HG02943 (cell line): ENCODE data around the gene RAB20.
"Not testable (repeated sequence)": the region's sequence is repeated elsewhere in the genome, so short reads cannot be mapped to it uniquely, and the experiment has no call there.

ENCODE experiments used
- ATAC-seq: cut with Tn5 transposase; IDR thresholded peaks from one replicate; pipeline ENCODE4 v1.9.1; 2021; ENCODE audit warnings: mild to moderate bottlenecking, low read depth, moderate library complexity; ENCODE audit not compliant: unreplicated experiment

Gene RAB20

GRCh38 chr13:110512198-110512740, 49.3 kb downstream of the RAB20 start:
- ATAC-seq, result no peak

- no peak for ATAC-seq
Observed at GRCh38 chr13:110511509-110512181, 49.9 kb downstream of the RAB20 start.

GRCh38 chr13:110509971-110510786, 51.3 kb downstream of the RAB20 start:
- no peak for ATAC-seq

- ATAC-seq, result no peak
Observed at GRCh38 chr13:110509478-110509926, 52.0 kb downstream of the RAB20 start.

- no peak for ATAC-seq
Observed at GRCh38 chr13:110507678-110508381, 53.7 kb downstream of the RAB20 start.

- no peak for ATAC-seq
Observed at GRCh38 chr13:110506859-110507566, 54.5 kb downstream of the RAB20 start.

GRCh38 chr13:110506396-110506795, 55.1 kb downstream of the RAB20 start:
- ATAC-seq, result no peak

GRCh38 chr13:110505594-110505993, 55.9 kb downstream of the RAB20 start:
- ATAC-seq, result no peak

GRCh38 chr13:110503979-110504499, 57.5 kb downstream of the RAB20 start:
- ATAC-seq, result no peak

GRCh38 chr13:110503037-110503901, 58.3 kb downstream of the RAB20 start:
- no peak for ATAC-seq

- ATAC-seq, result no peak
Observed at GRCh38 chr13:110501188-110501587, 60.3 kb downstream of the RAB20 start.

- no peak for ATAC-seq
Observed at GRCh38 chr13:110500341-110500740, 61.2 kb downstream of the RAB20 start.

GRCh38 chr13:110499621-110500281, 61.8 kb downstream of the RAB20 start:
- ATAC-seq, result no peak

GRCh38 chr13:110498765-110499164, 62.8 kb downstream of the RAB20 start:
- ATAC-seq, result no peak

- ATAC-seq, result no peak
Observed at GRCh38 chr13:110498327-110498726, 63.2 kb downstream of the RAB20 start.

- not testable (repeated sequence) for ATAC-seq
Observed at GRCh38 chr13:110497896-110498295, 63.6 kb downstream of the RAB20 start.

- ATAC-seq, result no peak
Observed at GRCh38 chr13:110497003-110497402, 64.5 kb downstream of the RAB20 start.

- no peak for ATAC-seq
Observed at GRCh38 chr13:110496281-110496680, 65.2 kb downstream of the RAB20 start.

- ATAC-seq, result no peak
Observed at GRCh38 chr13:110495881-110496280, 65.6 kb downstream of the RAB20 start.
